Measurements from ENCODE around the gene CWH43. TPM values are rescaled to one million over a fixed set of nuclear protein-coding genes. Genes with fewer than 3 reads are reported as not detected.
"Not testable (repeated sequence)": the region's sequence is repeated elsewhere in the genome, so short reads cannot be mapped to it uniquely, and the experiment has no call there.

The CWH43 gene
- total RNA-seq, 3 donors from 2014 or later = 18.3 to 39.8 (median 28.0) TPM

- ATAC-seq = no peak
- TF ChIP-seq CTCF (IDR thresholded peaks at IDR 0.05) = no peak
These were observed 11.0 kb upstream of the CWH43 start for GRCh38 chr4:48974979-48975640.

GRCh38 chr4:48976041-48976440 lies 10.0 kb upstream of the CWH43 start:
- Histone ChIP-seq H3K36me3 (ENCODE audit: low read depth) (no peaks in the 10 kb centered on the region), H3K4me1 (ENCODE audit: low read depth) (no peaks in the 10 kb centered on the region), H3K9me3 (no peaks in the 10 kb centered on the region), H3K4me3 (no peak overlapping the region)
- ATAC-seq = no peak
- DNase-seq = no peak
- intact Hi-C loops (cut with DNase I, micrococcal nuclease) = no loop called here
- TF ChIP-seq CTCF (IDR thresholded peaks at IDR 0.05) = no peak

More at GRCh38 chr4:48974979-48975640, 11.0 kb upstream of the CWH43 start:
- no peak overlapping the region for H3K4me3 ChIP-seq
- no peaks in the 10 kb centered on the region for H3K36me3 ChIP-seq (ENCODE audit: low read depth)
- intact Hi-C loops (cut with DNase I, micrococcal nuclease) = no loop called here
- no peak for DNase-seq
- H3K9me3 ChIP-seq = no peaks in the 10 kb centered on the region
- no peaks in the 10 kb centered on the region for H3K4me1 ChIP-seq (ENCODE audit: low read depth)

GRCh38 chr4:48979914-48980579 lies 6.0 kb upstream of the CWH43 start:
- Histone ChIP-seq H3K4me1 (ENCODE audit: low read depth) (no peaks in the 10 kb centered on the region), H3K36me3 (ENCODE audit: low read depth) (no peaks in the 10 kb centered on the region), H3K4me3 (no peak overlapping the region), H3K9me3 (no peaks in the 10 kb centered on the region)
- no peak for TF ChIP-seq CTCF (IDR thresholded peaks at IDR 0.05)
- DNase-seq (no peak), ATAC-seq (no peak)
- intact Hi-C loops (cut with DNase I, micrococcal nuclease) = no loop called here

GRCh38 chr4:48984005-48984404 lies 2.1 kb upstream of the CWH43 start:
- H3K9me3 ChIP-seq; H3K4me1 ChIP-seq (ENCODE audit: low read depth); DNase-seq; ATAC-seq; H3K4me3 ChIP-seq; H3K36me3 ChIP-seq (ENCODE audit: low read depth); intact Hi-C loops (cut with DNase I, micrococcal nuclease): not testable (repeated sequence)

- DNase-seq = no peak
- Histone ChIP-seq H3K4me3 (no peak overlapping the region), H3K36me3 (ENCODE audit: low read depth) (no peaks in the 10 kb centered on the region), H3K9me3 (no peaks in the 10 kb centered on the region), H3K4me1 (ENCODE audit: low read depth) (peaks cover 5% of the 10 kb centered on the region)
- intact Hi-C loops (cut with DNase I, micrococcal nuclease) = no loop called here
- TF ChIP-seq CTCF (IDR thresholded peaks at IDR 0.05) = no peak
- peak; percentile 3 for ATAC-seq
These were observed 486 bp upstream of the CWH43 start for GRCh38 chr4:48985602-48985975.

GRCh38 chr4:48986654-48987164 lies 634 bp downstream of the CWH43 start:
- ATAC-seq (peak; percentile 57), DNase-seq (peak; percentile 36 to 51 (median 46))
- no peaks in the 10 kb centered on the region for H3K9me3 ChIP-seq
- H3K4me1 ChIP-seq (ENCODE audit: low read depth) = peaks cover 5% of the 10 kb centered on the region
- peak overlapping the region; percentile 22 for H3K4me3 ChIP-seq
- intact Hi-C loops (cut with DNase I, micrococcal nuclease) = no loop called here
- H3K36me3 ChIP-seq (ENCODE audit: low read depth) = no peaks in the 10 kb centered on the region
- no peak for TF ChIP-seq CTCF (IDR thresholded peaks at IDR 0.05)

All from mucosa of descending colon (tissue), 3 donors.